B cell (primary cell): ENCODE data around the gene UBAC1. TPM values are rescaled to one million over a fixed set of nuclear protein-coding genes. Genes with fewer than 3 reads are reported as not detected.

Source experiments
- ATAC-seq: fragments of 200-7000 bp; cut with Tn5 transposase; one replicate; pipeline ENCODE4 v1.10.0; 2021; ENCODE audit warnings: low read depth, mild to moderate bottlenecking, moderate number of reproducible peaks, moderate library complexity
- CTCF ChIA-PET: fragments of 350-600 bp; sonication (Branson Sonifier 250); formaldehyde crosslinking; loops from one replicate; lab custom pipeline; 2021; ENCODE audit warnings: antibody characterized with exemption, inconsistent platforms; lab: Charles Lee
- POLR2A ChIA-PET: fragments of 350-600 bp; sonication (Branson Sonifier 250); formaldehyde crosslinking; loops from one replicate; lab custom pipeline; 2021; ENCODE audit warnings: antibody characterized with exemption; lab: Charles Lee
- DNase-seq: peaks from one replicate; pipeline ENCODE4 v3.0.0; 2013
- H2AFZ ChIP-seq: 2 replicates; pipeline ENCODE4 v1.6.1; 2012; ENCODE audit warnings: mild to moderate bottlenecking, low read depth, low read length; ENCODE audit not compliant: insufficient read depth, poor library complexity, severe bottlenecking
- H3K27ac ChIP-seq, 2 donors: 1 replicate in 1 of 2; 2 replicates in 1 of 2; pipeline ENCODE4 v1.5.1; 2012 to 2013; ENCODE audit warnings: low read length in 2 of 2, mild to moderate bottlenecking in 2 of 2, moderate library complexity in 1 of 2
- H3K27me3 ChIP-seq, 4 experiments: fragments of 200-600 bp in 1 of 4; sonication (generic) in 1 of 4; replicated peaks in 1 of 4; 1 replicate in 2 of 4; 2 replicates in 2 of 4; pipeline versions ENCODE4 v1.6.1 to v1.7.0; 2013 to 2016; ENCODE audit warnings: low read length in 3 of 4, mild to moderate bottlenecking in 2 of 4, mixed read lengths in 1 of 4, moderate library complexity in 1 of 4; ENCODE audit not compliant: insufficient read depth in 4 of 4, control insufficient read depth in 3 of 4; ENCODE audit errors: control extremely low read depth in 1 of 4
- H3K36me3 ChIP-seq, 2 experiments: replicated peaks in 1 of 2; 1 replicate in 1 of 2; 2 replicates in 1 of 2; pipeline versions ENCODE4 v1.6.1 to v1.7.1; 2013; ENCODE audit warnings: low read length in 1 of 2; ENCODE audit not compliant: insufficient read depth in 2 of 2, control insufficient read depth in 1 of 2; ENCODE audit errors: control extremely low read depth in 1 of 2, extremely low read depth in 1 of 2
- H3K4me1 ChIP-seq, 2 donors: fragments of 200-600 bp in 1 of 2; sonication (generic) in 1 of 2; 1 replicate in 1 of 2; 2 replicates in 1 of 2; pipeline versions ENCODE4 v1.5.1 to v1.6.1; 2013 to 2017; ENCODE audit warnings: low read length in 2 of 2; ENCODE audit not compliant: control insufficient read depth in 2 of 2, insufficient read depth in 2 of 2
- H3K4me2 ChIP-seq: replicated peaks from 2 replicates; pipeline ENCODE3; 2012; ENCODE audit warnings: mild to moderate bottlenecking, low read depth, low read length; ENCODE audit not compliant: poor library complexity, severe bottlenecking
- H3K4me3 ChIP-seq, 5 experiments: fragments of 200-600 bp in 1 of 5; sonication (generic) in 1 of 5; 1 replicate in 3 of 5; 2 replicates in 2 of 5; pipeline versions ENCODE4 v1.5.1 to v1.7.0; 2011 to 2016; ENCODE audit warnings: low read length in 4 of 5, mild to moderate bottlenecking in 4 of 5, low read depth in 2 of 5, control low read depth in 1 of 5, moderate library complexity in 1 of 5; ENCODE audit not compliant: insufficient read depth in 1 of 5; ENCODE audit errors: control extremely low read depth in 1 of 5, extremely low read depth in 1 of 5
- H3K79me2 ChIP-seq: fragments of 200-600 bp; sonication (generic); one replicate; pipeline ENCODE4 v1.6.0; 2016; ENCODE audit warnings: low read length; ENCODE audit not compliant: control insufficient read depth, insufficient read depth
- H3K9ac ChIP-seq: fragments of 200-600 bp; sonication (generic); 2 replicates; pipeline ENCODE4 v1.6.1; 2017; ENCODE audit warnings: mild to moderate bottlenecking, low read length, moderate library complexity
- H3K9me3 ChIP-seq, 3 donors: one replicate each; pipeline versions ENCODE4 v1.6.1 to v1.7.1; 2013; ENCODE audit warnings: low read length in 2 of 3; ENCODE audit not compliant: control insufficient read depth in 2 of 3, insufficient read depth in 1 of 3; ENCODE audit errors: control extremely low read depth in 1 of 3
- H4K20me1 ChIP-seq: 2 replicates; pipeline ENCODE4 v1.6.0; 2012; ENCODE audit warnings: mild to moderate bottlenecking, low read length; ENCODE audit not compliant: insufficient read depth, control insufficient read depth, poor library complexity, severe bottlenecking
- H3K27ac Mint-ChIP-seq: one replicate; pipeline ENCODE4 v1.8.0; 2021; ENCODE audit warnings: mixed read lengths
- H3K27me3 Mint-ChIP-seq: one replicate; pipeline ENCODE4 v1.8.0; 2021; ENCODE audit warnings: mixed read lengths
- H3K4me1 Mint-ChIP-seq: one replicate; pipeline ENCODE4 v1.8.0; 2021; ENCODE audit warnings: mixed read lengths
- H3K4me3 Mint-ChIP-seq: one replicate; pipeline ENCODE4 v1.8.0; 2021; ENCODE audit warnings: mixed read lengths
- H3K9me3 Mint-ChIP-seq: one replicate; pipeline ENCODE4 v1.8.0; 2022; ENCODE audit warnings: mixed read lengths; ENCODE audit not compliant: insufficient read depth
- EZH2 ChIP-seq: IDR thresholded peaks from 2 replicates; pipeline ENCODE4 v1.6.1; 2012; ENCODE audit warnings: borderline replicate concordance, low read depth, mild to moderate bottlenecking, moderate library complexity, low read length; ENCODE audit not compliant: insufficient read depth, poor library complexity, severe bottlenecking
- WGBS: methylation state at CpG from one replicate; pipeline ENCODE4 v1.1.5; 2013; ENCODE audit warnings: missing lambda C conversion rate; ENCODE audit not compliant: insufficient coverage; 5-methylcytosine and 5-hydroxymethylcytosine counted together
- intact Hi-C: fragments of 100-400 bp; cut with micrococcal nuclease; formaldehyde crosslinking; loops from one replicate; pipeline ENCODE4 v1.10.0; 2022
- polyA plus RNA-seq: library from polyadenylated mRNA; depleted of rRNA; stranded (reverse); fragments of >200 nt; gene quantifications from 2 replicates; pipeline ENCODE4 v1.2.3, GENCODE V29; 2012
- total RNA-seq, 2 donors: library from RNA; stranded (reverse); fragments of 120-200 nt in 1 of 2; gene quantifications; 1 replicate in 1 of 2; 2 replicates in 1 of 2; pipeline versions ENCODE4 v1.2.3 to v1.2.4, GENCODE V29; 2013 to 2022
- TF ChIP-seq, protein P1 (sequence below): fragments of 200-600 bp; IDR thresholded peaks from one replicate; pipeline ENCODE4 v1.8.0; 2022; ENCODE audit warnings: antibody characterized with exemption, mild to moderate bottlenecking

The UBAC1 gene
- total and polyA plus RNA-seq, 2 donors (not counting 1 experiment from before 2014, with no cell fraction given) = 30.8 to 31.1 TPM

DNA sequence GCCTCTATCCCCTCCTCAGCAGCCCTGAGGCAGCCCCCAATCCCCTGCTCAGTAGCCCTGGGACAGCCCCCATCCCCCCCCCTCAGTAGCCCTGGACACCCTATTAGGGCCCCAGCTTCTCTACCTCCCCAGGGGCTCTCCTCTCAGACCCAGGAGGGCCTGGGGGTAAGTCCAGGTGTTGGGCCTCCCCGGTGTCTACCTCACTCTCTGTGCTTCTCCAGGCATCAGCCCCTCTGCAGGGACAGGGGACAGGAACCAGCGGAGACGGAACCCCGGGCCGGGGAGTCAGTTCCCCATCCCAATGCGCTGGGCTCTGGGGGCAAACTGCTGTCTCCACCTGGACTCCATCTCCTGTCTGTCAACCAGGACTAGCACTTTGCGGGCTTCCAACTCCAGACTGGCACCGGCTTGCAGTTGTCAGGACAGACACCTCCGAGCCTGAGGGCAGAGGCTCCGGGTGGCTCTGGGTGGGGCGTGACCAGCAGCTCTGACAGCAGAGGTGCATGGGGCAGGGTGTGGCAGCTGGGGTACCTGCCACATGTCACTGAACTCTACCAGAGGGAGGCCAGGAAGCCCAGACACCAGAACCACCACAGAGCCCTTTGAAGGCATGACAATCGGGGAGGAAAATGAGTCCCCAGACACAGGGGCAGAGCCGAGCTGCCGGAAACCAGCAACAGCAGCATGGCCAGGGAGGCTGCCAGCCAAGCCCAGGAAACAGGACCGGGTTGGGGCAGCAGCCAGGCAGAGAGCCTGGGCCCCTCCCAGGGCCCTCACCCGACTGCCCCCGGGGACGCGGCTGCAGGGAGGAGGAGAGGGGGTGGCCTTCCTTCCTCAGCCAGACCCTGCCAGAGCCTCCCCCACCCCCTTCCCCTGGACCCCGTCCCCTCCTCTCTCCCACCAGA, 17.7 kb upstream of the UBAC1 start:
- Histone ChIP-seq H3K9ac (no peak overlapping the region), H2AFZ (peak overlapping the region; percentile 64), H3K4me3 (peak overlapping the region in 1 of 5 experiments; percentile 14), H3K9me3 (peaks cover 0 to 4% (median 0%) of the 10 kb centered on the region in 3 donors), H3K4me1 (peaks cover 13 to 14% of the 10 kb centered on the region in 2 donors), H4K20me1 (no peaks in the 10 kb centered on the region), H3K4me2 (peak overlapping the region; percentile 66), H3K79me2 (no peaks in the 10 kb centered on the region), H3K27ac (no peak overlapping the region), H3K36me3 (no peaks in the 10 kb centered on the region), H3K27me3 (peaks cover 0 to 22% (median 3%) of the 10 kb centered on the region in 4 experiments)
- 0% methylated on average over 16 of the region's 20 CpGs for WGBS
- Mint-ChIP-seq H3K4me3 (peak overlapping the region; percentile 34), H3K27me3 (peaks cover 23% of the 10 kb centered on the region), H3K9me3 (no peaks in the 10 kb centered on the region), H3K27ac (peak overlapping the region; percentile 20), H3K4me1 (peaks cover 8% of the 10 kb centered on the region)
- ChIA-PET CTCF (no interaction called here), POLR2A (no interaction called here)
- intact Hi-C loops = no loop called here
- peak; percentile 28 for ATAC-seq
- no peak for TF ChIP-seq EZH2
- TF ChIP-seq, protein P1, sequence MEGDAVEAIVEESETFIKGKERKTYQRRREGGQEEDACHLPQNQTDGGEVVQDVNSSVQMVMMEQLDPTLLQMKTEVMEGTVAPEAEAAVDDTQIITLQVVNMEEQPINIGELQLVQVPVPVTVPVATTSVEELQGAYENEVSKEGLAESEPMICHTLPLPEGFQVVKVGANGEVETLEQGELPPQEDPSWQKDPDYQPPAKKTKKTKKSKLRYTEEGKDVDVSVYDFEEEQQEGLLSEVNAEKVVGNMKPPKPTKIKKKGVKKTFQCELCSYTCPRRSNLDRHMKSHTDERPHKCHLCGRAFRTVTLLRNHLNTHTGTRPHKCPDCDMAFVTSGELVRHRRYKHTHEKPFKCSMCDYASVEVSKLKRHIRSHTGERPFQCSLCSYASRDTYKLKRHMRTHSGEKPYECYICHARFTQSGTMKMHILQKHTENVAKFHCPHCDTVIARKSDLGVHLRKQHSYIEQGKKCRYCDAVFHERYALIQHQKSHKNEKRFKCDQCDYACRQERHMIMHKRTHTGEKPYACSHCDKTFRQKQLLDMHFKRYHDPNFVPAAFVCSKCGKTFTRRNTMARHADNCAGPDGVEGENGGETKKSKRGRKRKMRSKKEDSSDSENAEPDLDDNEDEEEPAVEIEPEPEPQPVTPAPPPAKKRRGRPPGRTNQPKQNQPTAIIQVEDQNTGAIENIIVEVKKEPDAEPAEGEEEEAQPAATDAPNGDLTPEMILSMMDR = no peak
- no peak for DNase-seq

GRCh38 chr9:135976944-135977343, 15.8 kb upstream of the UBAC1 start:
- intact Hi-C loops = no loop called here
- no peak overlapping the region for H2AFZ ChIP-seq
- no peaks in the 10 kb centered on the region for H3K36me3 ChIP-seq
- Mint-ChIP-seq H3K27ac (no peak overlapping the region), H3K4me1 (peaks cover 8% of the 10 kb centered on the region), H3K27me3 (peaks cover 27% of the 10 kb centered on the region), H3K9me3 (no peaks in the 10 kb centered on the region), H3K4me3 (no peak overlapping the region)
- no peaks in the 10 kb centered on the region for H3K79me2 ChIP-seq
- no peak overlapping the region for H3K9ac ChIP-seq
- DNase-seq (no peak), ATAC-seq (no peak)
- H3K4me2 ChIP-seq = no peak overlapping the region
- WGBS = 82% methylated on average over 13 of the region's 13 CpGs
- POLR2A ChIA-PET = no interaction called here
- peaks cover 13 to 14% of the 10 kb centered on the region in 2 donors for H3K4me1 ChIP-seq
- CTCF ChIA-PET = no interaction called here
- no peaks in the 10 kb centered on the region for H4K20me1 ChIP-seq
- no peak overlapping the region for H3K4me3 ChIP-seq
- peaks cover 0 to 25% (median 4%) of the 10 kb centered on the region in 4 experiments for H3K27me3 ChIP-seq
- H3K27ac ChIP-seq = no peak overlapping the region
- TF ChIP-seq, protein P1 = no peak
- no peak for TF ChIP-seq EZH2
- peaks cover 0 to 4% (median 0%) of the 10 kb centered on the region in 3 donors for H3K9me3 ChIP-seq
